ENCODE measurements around the gene TRAPPC5. TPM values are rescaled to one million over a fixed set of nuclear protein-coding genes. Genes with fewer than 3 reads are reported as not detected.

Gene TRAPPC5
- total RNA-seq, 4 donors from 2014 or later: 46.8 to 111 (median 93.1) TPM

GRCh38 chr19:7736148-7736547 lies 55.5 kb downstream of the TRAPPC5 start:
- no peak for TF ChIP-seq POLR2A (IDR thresholded peaks at IDR 0.05)
- TF ChIP-seq CTCF (IDR thresholded peaks at IDR 0.05): no peak
- Histone ChIP-seq H3K36me3 (no peaks in the 10 kb centered on the region), H3K4me3 (replicated peaks in 1 of 3) (no peak overlapping the region), H3K9me3 (no peaks in the 10 kb centered on the region), H3K27ac (no peak overlapping the region), H3K27me3 (no peaks in the 10 kb centered on the region), H3K4me1 (no peaks in the 10 kb centered on the region)
- 59 to 87% methylated on average over 1 of the region's 1 CpG for WGBS, 2 donors
- intact Hi-C loops (cut with DNase I): no loop called here
- no peak for DNase-seq

DNA sequence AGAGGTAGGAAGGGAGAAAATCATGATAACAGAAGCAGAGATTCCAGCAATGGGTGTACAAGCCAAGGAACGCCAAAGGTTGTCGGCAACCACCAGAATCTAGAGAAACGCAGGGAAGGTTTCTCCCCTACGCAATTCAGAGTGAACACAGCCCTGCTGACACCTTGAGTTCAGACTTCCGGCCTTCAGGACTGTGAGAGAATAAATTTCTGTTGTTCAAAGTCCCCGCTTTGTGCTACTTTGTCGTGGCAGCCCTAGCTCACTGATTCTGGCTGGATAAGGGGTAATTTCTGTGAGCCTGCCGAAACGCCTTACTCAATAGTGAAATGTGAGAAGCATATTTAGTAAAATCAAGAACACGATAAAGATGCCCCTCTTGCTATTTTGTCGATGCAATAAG lies 56.6 kb downstream of the TRAPPC5 start:
- no peak for DNase-seq
- Histone ChIP-seq H3K36me3 (no peaks in the 10 kb centered on the region), H3K4me3 (replicated peaks in 1 of 3) (no peak overlapping the region), H3K9me3 (no peaks in the 10 kb centered on the region), H3K27ac (no peak overlapping the region), H3K27me3 (no peaks in the 10 kb centered on the region), H3K4me1 (no peaks in the 10 kb centered on the region)
- no peak for TF ChIP-seq CTCF (IDR thresholded peaks at IDR 0.05)
- TF ChIP-seq POLR2A (IDR thresholded peaks at IDR 0.05): no peak
- intact Hi-C loops (cut with DNase I): no loop called here
- 83 to 84% methylated on average over 11 of the region's 11 CpGs for WGBS, 2 donors

Other genes starting within 250 kb of the TRAPPC5 start
- 10 to 100 TPM in 1 of 4 donors, 1 to 10 TPM in 3; 2.3 to 11.5 (median 5.5) TPM for gene PEX11G, start 191.8 kb upstream of the TRAPPC5 start, total RNA-seq
- 100 to 1,000 TPM in 1 of 4 donors, 10 to 100 TPM in 3; 57.6 to 102 (median 69.5) TPM for gene ZNF358, start 164.7 kb upstream of the TRAPPC5 start, total RNA-seq
- 10 to 100 TPM in 3 of 4 donors, 1 to 10 TPM in 1; 9.1 to 25.0 (median 14.5) TPM for gene MCOLN1, start 158.2 kb upstream of the TRAPPC5 start, total RNA-seq
- 10 to 100 TPM; 53.2 to 93.9 (median 84.1) TPM for gene PNPLA6, start 145.1 kb upstream of the TRAPPC5 start, total RNA-seq
- 10 to 100 TPM in 3 of 4 donors, 1 to 10 TPM in 1; 9.0 to 25.4 (median 14.2) TPM for gene CAMSAP3, start 85.0 kb upstream of the TRAPPC5 start, total RNA-seq
- gene XAB2, start 51.3 kb upstream of the TRAPPC5 start, total RNA-seq: 10 to 100 TPM; 53.7 to 77.2 (median 55.4) TPM
- 10 to 100 TPM in 3 of 4 donors, 1 to 10 TPM in 1; 6.0 to 45.5 (median 13.9) TPM for gene PET100, start 51.0 kb upstream of the TRAPPC5 start, total RNA-seq
- gene PCP2, start 47.1 kb upstream of the TRAPPC5 start, total RNA-seq: 1 to 10 TPM in 2 of 4 donors, not detected in 2; 1.1 to 1.3 TPM
- gene STXBP2, start 43.7 kb upstream of the TRAPPC5 start, total RNA-seq: 10 to 100 TPM; 48.8 to 89.2 (median 70.2) TPM
- gene RETN, start 11.8 kb upstream of the TRAPPC5 start, total RNA-seq: not detected
- 1 to 10 TPM in 1 of 4 donors, under 1 TPM in 1, not detected in 2; 0.54 to 1.7 TPM for gene MCEMP1, start 3.7 kb upstream of the TRAPPC5 start, total RNA-seq
- not detected for gene FCER2, start 21.3 kb downstream of the TRAPPC5 start, total RNA-seq
- 1 to 10 TPM in 2 of 4 donors, under 1 TPM in 2; 0.22 to 2.0 (median 0.81) TPM for gene CLEC4G, start 51.3 kb downstream of the TRAPPC5 start, total RNA-seq
- 1 to 10 TPM; 1.5 to 6.4 (median 3.3) TPM for gene CD209, start 66.7 kb downstream of the TRAPPC5 start, total RNA-seq
- under 1 TPM in 1 of 4 donors, not detected in 3; 0.13 TPM for gene CLEC4M, start 82.4 kb downstream of the TRAPPC5 start, total RNA-seq
- gene EVI5L, start 149.4 kb downstream of the TRAPPC5 start, total RNA-seq: 10 to 100 TPM in 3 of 4 donors, 1 to 10 TPM in 1; 9.8 to 29.3 (median 21.8) TPM
- gene PRR36, start 193.6 kb downstream of the TRAPPC5 start, total RNA-seq: under 1 TPM; 0.13 to 0.45 (median 0.20) TPM
- gene LRRC8E, start 207.7 kb downstream of the TRAPPC5 start, total RNA-seq: 1 to 10 TPM; 1.4 to 3.3 (median 2.3) TPM
- 10 to 100 TPM in 3 of 4 donors, 1 to 10 TPM in 1; 9.1 to 18.6 (median 14.9) TPM for gene MAP2K7, start 223.0 kb downstream of the TRAPPC5 start, total RNA-seq
- gene TGFBR3L, start 234.0 kb downstream of the TRAPPC5 start, total RNA-seq: not detected
- gene SNAPC2, start 239.5 kb downstream of the TRAPPC5 start, total RNA-seq: 10 to 100 TPM in 2 of 4 donors, 1 to 10 TPM in 2; 9.3 to 14.0 (median 11.5) TPM
- 1 to 10 TPM; 1.4 to 3.0 (median 2.0) TPM for gene CTXN1, start 245.3 kb downstream of the TRAPPC5 start, total RNA-seq

Data from thyroid gland (tissue), 4 donors.